GM12878 (cell line): ENCODE results near the gene TRIM73. TPM values are rescaled to one million over a fixed set of nuclear protein-coding genes. Genes with fewer than 3 reads are reported as not detected.
"Not testable (repeated sequence)": the region's sequence is repeated elsewhere in the genome, so short reads cannot be mapped to it uniquely, and the experiment has no call there.

Source experiments
- ATAC-seq: fragments of 200-7000 bp; cut with Tn5 transposase; 3 replicates; pipeline ENCODE4 v1.9.1; 2020; ENCODE audit warnings: mild to moderate bottlenecking, moderate library complexity
- BruUV-seq: library from RNA; stranded (reverse); fragments of 400-500 nt; replicated peaks from 2 replicates; lab custom pipeline; 2021; lab: Mats Ljungman, UMichigan
- CTCF ChIA-PET: fragments of 300-600 bp; sonication (Branson Sonifier 250); formaldehyde crosslinking; extraction: SDS; loops from one replicate; lab custom pipeline; 2021; ENCODE audit warnings: inconsistent platforms; lab: Yijun Ruan, JAX
- POLR2A ChIA-PET: fragments of 350-600 bp; formaldehyde crosslinking; extraction: SDS; loops from one replicate; lab custom pipeline; 2021; ENCODE audit warnings: inconsistent platforms; lab: Charles Lee
- RAD21 ChIA-PET: fragments of 300-600 bp; sonication (Branson Sonifier 250); formaldehyde crosslinking; loops from one replicate; lab custom pipeline; 2023; ENCODE audit warnings: antibody characterized with exemption; ENCODE audit not compliant: unreplicated experiment; lab: Charles Lee
- SMC1A ChIA-PET: fragments of 300-600 bp; sonication (Branson Sonifier 250); formaldehyde crosslinking; loops from one replicate; lab custom pipeline; 2023; ENCODE audit not compliant: unreplicated experiment, uncharacterized antibody; lab: Charles Lee
- DNase-seq: peaks from one replicate; pipeline ENCODE4 v3.0.0-alpha.2; 2011; ENCODE audit warnings: low read depth, low spot score
- FAIRE-seq: peaks from 3 replicates; lab custom pipeline; 2011; peaks lifted over from hg19 to GRCh38; lab: Jason Lieb, UNC
- H2AFZ ChIP-seq: 2 replicates; pipeline ENCODE4 v1.6.0; 2011; ENCODE audit warnings: low read depth, low read length, control low read depth; ENCODE audit not compliant: control insufficient read depth
- H3K27ac ChIP-seq: 2 replicates; pipeline ENCODE4 v1.5.1; 2011; ENCODE audit warnings: control low read depth; ENCODE audit not compliant: control insufficient read depth, insufficient read depth
- H3K27me3 ChIP-seq, 2 experiments: replicated peaks in 1 of 2; 2 replicates each; pipeline versions ENCODE4 v1.6.0 to v1.6.1; 2011; ENCODE audit warnings: low read length in 1 of 2; ENCODE audit not compliant: control insufficient read depth in 2 of 2, insufficient read depth in 2 of 2
- H3K36me3 ChIP-seq, 2 experiments: 2 replicates each; pipeline ENCODE4 v1.5.1; 2011; ENCODE audit warnings: low read length in 1 of 2; ENCODE audit not compliant: control insufficient read depth in 2 of 2, insufficient read depth in 2 of 2
- H3K4me1 ChIP-seq: 2 replicates; pipeline ENCODE4 v1.6.1; 2011; ENCODE audit warnings: mild to moderate bottlenecking, low read length, moderate library complexity, mixed read lengths; ENCODE audit not compliant: control insufficient read depth, insufficient read depth
- H3K4me2 ChIP-seq: 2 replicates; pipeline ENCODE4 v1.6.0; 2011; ENCODE audit warnings: control low read depth; ENCODE audit not compliant: control insufficient read depth, insufficient read depth
- H3K4me3 ChIP-seq: fragments of 200-600 bp; sonication (generic); 2 replicates; pipeline ENCODE4 v1.5.1; 2016
- H3K79me2 ChIP-seq: 2 replicates; pipeline ENCODE4 v1.6.0; 2011; ENCODE audit warnings: low read length; ENCODE audit not compliant: control insufficient read depth, insufficient read depth
- H3K9ac ChIP-seq: 2 replicates; pipeline ENCODE4 v1.8.0; 2011; ENCODE audit warnings: low read length, control low read depth, mixed read lengths; ENCODE audit not compliant: control insufficient read depth, insufficient read depth
- H3K9me3 ChIP-seq: replicated peaks from 3 replicates; pipeline ENCODE4 v1.5.1; 2011; ENCODE audit warnings: mild to moderate bottlenecking, low read length; ENCODE audit not compliant: control insufficient read depth, insufficient read depth
- H4K20me1 ChIP-seq: 2 replicates; pipeline ENCODE4 v1.6.0; 2011; ENCODE audit not compliant: control insufficient read depth, insufficient read depth
- whole genome bisulfite sequencing: methylation state at CpG from one replicate; pipeline ENCODE4 v1.1.6; 2016; ENCODE audit warnings: low lambda C conversion rate; ENCODE audit not compliant: insufficient replicate concordance, insufficient coverage; ENCODE audit errors: missing lambda C conversion rate; 5-methylcytosine and 5-hydroxymethylcytosine counted together
- in situ Hi-C: fragments of 300-500 bp; cut with MboI; formaldehyde crosslinking; loops from 9 replicates; pipeline ENCODE4 v1.14.3; 2018; ENCODE audit warnings: mixed read lengths
- intact Hi-C: fragments of 100-400 bp; cut with micrococcal nuclease; formaldehyde crosslinking; loops from one replicate; pipeline ENCODE4 v1.14.2; 2022; ENCODE audit not compliant: unreplicated experiment
- polyA plus RNA-seq, 11 experiments: library from polyadenylated mRNA; depleted of rRNA in 4 of 11; unstranded in 6 of 11; stranded (reverse) in 5 of 11; fragments of >200 nt; fragmentation: Nextera tagmentation in 4 of 11; fragmentation: Illumina TruSeq in 1 of 11; extraction: Ambion mirVana in 4 of 11; extraction: Trizol in 1 of 11; gene quantifications; 1 replicate in 1 of 11; 2 replicates in 10 of 11; pipeline versions ENCODE4 v1.2.1 to v1.2.3, GENCODE V29; 2011 to 2016; ENCODE audit warnings: inconsistent platforms in 2 of 11, missing spikeins in 2 of 11, low read depth in 1 of 11
- total RNA-seq, 4 experiments: library from RNA; depleted of rRNA in 3 of 4; stranded (reverse); fragments of >200 nt in 3 of 4; fragmentation: Illumina TruSeq in 1 of 4; extraction: Trizol in 1 of 4; gene quantifications; 2 replicates each; pipeline versions ENCODE4 v1.2.1 to v1.2.3, GENCODE V29; 2013 to 2021

TRIM73 gene
- total and polyA plus RNA-seq, 10 of the 15 experiments (the other 5 are each of a cell fraction or from before 2014, with no cell fraction given), result 0.16 to 3.6 (median 0.76) TPM; not detected in 1

DNA sequence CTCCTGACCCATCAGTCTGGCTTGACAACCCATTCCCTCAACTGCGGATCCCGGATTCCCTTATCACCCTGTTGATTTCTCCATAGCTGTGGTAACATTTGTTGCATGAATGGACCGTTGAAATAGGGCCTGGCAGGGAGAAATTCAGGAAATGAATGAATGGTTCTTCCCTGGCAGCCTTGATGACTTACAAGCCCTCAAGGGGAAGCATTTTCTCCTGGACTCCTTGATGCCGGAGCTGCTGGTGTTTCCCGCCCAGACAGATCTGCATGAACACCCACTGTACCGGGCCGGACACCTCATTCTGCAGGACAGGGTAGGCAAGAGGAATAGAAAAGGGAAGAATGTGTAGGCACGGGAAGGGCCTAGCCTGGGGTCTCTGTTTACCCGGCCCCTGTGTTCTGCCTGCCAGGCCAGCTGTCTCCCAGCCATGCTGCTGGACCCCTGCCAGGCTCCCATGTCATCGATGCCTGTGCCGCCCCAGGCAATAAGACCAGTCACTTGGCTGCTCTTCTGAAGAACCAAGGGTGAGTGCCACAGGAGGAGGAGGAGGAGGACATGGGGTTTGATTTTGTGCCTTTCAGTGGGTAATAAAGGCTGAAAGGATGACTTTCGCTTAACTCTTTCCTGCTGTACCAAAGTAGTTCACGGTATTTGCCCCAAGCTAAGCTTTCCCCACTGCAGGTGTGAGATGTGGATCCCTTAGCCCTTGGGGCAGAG is 19.4 kb downstream of the TRIM73 start:
- FAIRE-seq, H3K79me2 ChIP-seq, H3K36me3 ChIP-seq, H3K27ac ChIP-seq, H3K9ac ChIP-seq, RAD21 ChIA-PET, POLR2A ChIA-PET, DNase-seq, in situ Hi-C loops, H3K4me3 ChIP-seq, SMC1A ChIA-PET, H3K9me3 ChIP-seq, H3K4me2 ChIP-seq, H4K20me1 ChIP-seq, H3K4me1 ChIP-seq, H3K27me3 ChIP-seq, H2AFZ ChIP-seq, ATAC-seq, BruUV-seq, CTCF ChIA-PET, intact Hi-C loops: not testable (repeated sequence)
- WGBS, result 92% methylated on average over 11 of the region's 13 CpGs

DNA sequence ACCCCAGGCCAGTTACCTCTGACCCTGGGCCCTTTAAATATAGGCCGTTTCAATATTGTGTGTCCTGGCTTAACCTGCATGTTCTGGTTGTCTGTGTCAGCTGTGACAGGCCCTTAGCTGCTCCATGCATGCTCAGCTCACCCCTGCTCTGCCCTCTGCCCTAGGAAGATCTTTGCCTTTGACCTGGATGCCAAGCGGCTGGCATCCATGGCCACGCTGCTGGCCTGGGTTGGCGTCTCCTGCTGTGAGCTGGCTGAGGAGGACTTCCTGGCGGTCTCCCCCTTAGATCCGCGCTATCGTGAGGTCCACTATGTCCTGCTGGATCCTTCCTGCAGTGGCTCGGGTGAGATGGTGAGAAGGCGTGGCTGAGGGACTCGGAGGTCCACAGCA is 20.0 kb downstream of the TRIM73 start:
- ATAC-seq, BruUV-seq, H3K36me3 ChIP-seq, H3K27ac ChIP-seq, H4K20me1 ChIP-seq, H2AFZ ChIP-seq, H3K9me3 ChIP-seq, POLR2A ChIA-PET, intact Hi-C loops, H3K4me2 ChIP-seq, CTCF ChIA-PET, DNase-seq, SMC1A ChIA-PET, H3K4me1 ChIP-seq, H3K27me3 ChIP-seq, RAD21 ChIA-PET, H3K4me3 ChIP-seq, H3K9ac ChIP-seq, H3K79me2 ChIP-seq, in situ Hi-C loops, FAIRE-seq: not testable (repeated sequence)
- 92% methylated on average over 8 of the region's 11 CpGs for WGBS

DNA sequence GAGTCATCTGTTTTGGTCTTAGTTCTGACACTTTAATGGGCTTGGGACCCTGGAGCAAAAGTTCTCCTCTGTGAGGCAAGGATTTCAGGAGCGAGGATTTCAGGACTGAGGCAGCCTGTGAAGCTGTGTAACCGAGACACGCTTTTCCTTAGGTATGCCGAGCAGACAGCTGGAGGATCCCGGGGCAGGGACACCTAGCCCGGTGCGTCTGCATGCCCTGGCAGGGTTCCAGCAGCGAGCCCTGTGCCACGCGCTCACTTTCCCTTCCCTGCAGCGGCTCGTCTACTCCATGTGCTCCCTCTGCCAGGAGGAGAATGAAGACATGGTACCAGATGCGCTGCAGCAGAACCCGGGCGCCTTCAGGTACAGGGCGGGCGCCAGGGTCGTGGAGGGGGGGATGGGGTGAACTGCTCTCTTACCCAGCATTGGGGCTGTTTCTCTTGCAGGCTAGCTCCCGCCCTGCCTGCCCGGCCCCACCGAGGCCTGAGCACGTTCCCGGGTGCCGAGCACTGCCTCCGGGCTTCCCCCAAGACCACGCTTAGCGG is 20.5 kb downstream of the TRIM73 start:
- H4K20me1 ChIP-seq, in situ Hi-C loops, H2AFZ ChIP-seq, POLR2A ChIA-PET, H3K4me3 ChIP-seq, H3K4me1 ChIP-seq, SMC1A ChIA-PET, DNase-seq, H3K4me2 ChIP-seq, H3K79me2 ChIP-seq, RAD21 ChIA-PET, intact Hi-C loops, H3K9ac ChIP-seq, CTCF ChIA-PET, H3K27ac ChIP-seq, H3K27me3 ChIP-seq, H3K9me3 ChIP-seq, ATAC-seq, H3K36me3 ChIP-seq, BruUV-seq, FAIRE-seq: not testable (repeated sequence)
- WGBS, result 97% methylated on average over 15 of the region's 27 CpGs

DNA sequence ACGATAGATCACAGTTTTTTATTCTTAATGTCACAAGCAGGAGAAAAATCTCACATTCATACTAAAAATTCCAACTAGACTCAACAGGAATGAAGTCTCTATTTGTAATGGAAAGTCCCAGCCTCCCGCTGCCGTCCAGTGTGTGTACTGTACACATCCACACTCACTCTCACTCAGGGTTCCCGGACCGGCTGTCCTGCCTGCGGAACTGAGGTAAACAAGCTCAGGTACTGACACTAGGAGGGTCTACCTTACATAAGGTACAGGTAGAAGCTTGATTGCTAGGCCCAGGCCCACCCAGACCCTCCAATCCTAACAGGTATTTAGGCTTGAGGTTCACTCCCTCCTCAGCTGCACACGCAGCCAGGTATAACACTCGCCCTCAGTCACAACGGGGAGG is 21.4 kb downstream of the TRIM73 start:
- DNase-seq, SMC1A ChIA-PET, ATAC-seq, H3K4me2 ChIP-seq, RAD21 ChIA-PET, CTCF ChIA-PET, H3K36me3 ChIP-seq, H3K4me3 ChIP-seq, FAIRE-seq, H3K9ac ChIP-seq, intact Hi-C loops, H3K9me3 ChIP-seq, H3K4me1 ChIP-seq, in situ Hi-C loops, BruUV-seq, H3K27ac ChIP-seq, H3K27me3 ChIP-seq, POLR2A ChIA-PET, H3K79me2 ChIP-seq, H4K20me1 ChIP-seq, H2AFZ ChIP-seq: not testable (repeated sequence)
- 100% methylated on average over 8 of the region's 9 CpGs for WGBS
